NCI-H1417 treated with DMSO at 0.1 percent for 48 hours (cell line): Measurements from ENCODE around the gene RNU1-4.
"Not testable (repeated sequence)": the region's sequence is repeated elsewhere in the genome, so short reads cannot be mapped to it uniquely, and the experiment has no call there.

Experiments
- DNase-seq: peaks from one replicate; lab custom pipeline; 2025; lab: John Stamatoyannopoulos, UW

The RNU1-4 gene

DNA sequence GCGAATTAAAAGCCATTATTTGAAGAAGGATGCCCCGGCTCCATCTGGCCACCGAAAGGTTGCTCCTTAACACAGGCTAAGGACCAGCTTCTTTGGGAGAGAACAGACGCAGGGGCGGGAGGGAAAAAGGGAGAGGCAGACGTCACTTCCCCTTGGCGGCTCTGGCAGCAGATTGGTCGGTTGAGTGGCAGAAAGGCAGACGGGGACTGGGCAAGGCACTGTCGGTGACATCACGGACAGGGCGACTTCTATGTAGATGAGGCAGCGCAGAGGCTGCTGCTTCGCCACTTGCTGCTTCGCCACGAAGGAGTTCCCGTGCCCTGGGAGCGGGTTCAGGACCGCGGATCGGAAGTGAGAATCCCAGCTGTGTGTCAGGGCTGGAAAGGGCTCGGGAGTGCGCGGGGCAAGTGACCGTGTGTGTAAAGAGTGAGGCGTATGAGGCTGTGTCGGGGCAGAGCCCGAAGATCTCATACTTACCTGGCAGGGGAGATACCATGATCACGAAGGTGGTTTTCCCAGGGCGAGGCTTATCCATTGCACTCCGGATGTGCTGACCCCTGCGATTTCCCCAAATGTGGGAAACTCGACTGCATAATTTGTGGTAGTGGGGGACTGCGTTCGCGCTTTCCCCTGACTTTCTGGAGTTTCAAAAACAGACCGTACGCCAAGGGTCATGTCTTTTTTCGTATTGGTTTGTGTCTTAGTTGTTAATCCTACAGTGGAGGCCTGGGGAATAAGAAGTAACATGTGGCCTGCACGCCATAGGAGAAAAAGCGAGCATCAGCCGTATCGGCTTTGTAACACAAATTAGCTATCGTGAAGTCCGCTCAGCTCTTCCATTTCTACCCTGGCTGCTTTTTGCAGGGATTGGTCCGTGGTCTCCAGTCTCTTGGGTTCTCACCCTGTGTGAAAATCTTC, at the start of gene RNU1-4:
RNU1-4 (plus strand) TSS at position 470 of the 918 bp plus-strand sequence.
- DNase-seq, result not testable (repeated sequence)

DNA sequence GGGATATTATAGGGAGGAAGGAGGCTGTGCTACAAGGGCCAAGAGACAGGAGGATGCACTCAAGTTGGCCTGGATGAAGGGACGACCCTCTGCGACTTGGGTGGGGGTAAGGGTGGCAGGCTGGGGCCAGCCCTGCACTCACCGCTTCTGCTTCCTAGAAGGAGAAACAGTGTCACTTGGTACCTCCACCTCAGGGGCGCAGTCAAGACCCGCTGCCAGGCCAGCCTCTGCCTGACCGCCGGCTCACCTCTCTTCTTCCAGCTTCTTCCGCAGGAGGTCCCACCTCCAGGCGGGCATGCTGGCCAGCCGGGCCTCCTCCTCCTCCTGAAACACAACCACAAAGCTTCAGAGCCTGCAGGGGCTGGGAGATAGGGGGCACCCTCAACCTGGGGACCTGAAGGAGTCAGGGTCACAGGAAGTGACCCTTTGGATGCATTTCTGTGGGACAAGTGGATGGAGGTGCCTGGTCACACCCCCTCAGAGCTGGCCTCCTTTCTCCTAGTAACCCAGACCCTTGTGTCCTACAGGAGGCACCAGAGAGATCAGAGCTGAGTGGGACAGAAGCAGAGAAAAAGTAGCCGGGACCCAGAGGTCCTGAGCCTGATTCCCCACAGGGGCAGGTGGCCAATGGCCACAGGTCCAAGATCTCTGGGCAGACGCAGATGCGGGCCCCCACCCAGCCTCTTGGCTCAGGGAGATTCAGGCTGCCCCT, 49.2 kb upstream of the RNU1-4 start:
- DNase-seq, result not testable (repeated sequence)

DNA sequence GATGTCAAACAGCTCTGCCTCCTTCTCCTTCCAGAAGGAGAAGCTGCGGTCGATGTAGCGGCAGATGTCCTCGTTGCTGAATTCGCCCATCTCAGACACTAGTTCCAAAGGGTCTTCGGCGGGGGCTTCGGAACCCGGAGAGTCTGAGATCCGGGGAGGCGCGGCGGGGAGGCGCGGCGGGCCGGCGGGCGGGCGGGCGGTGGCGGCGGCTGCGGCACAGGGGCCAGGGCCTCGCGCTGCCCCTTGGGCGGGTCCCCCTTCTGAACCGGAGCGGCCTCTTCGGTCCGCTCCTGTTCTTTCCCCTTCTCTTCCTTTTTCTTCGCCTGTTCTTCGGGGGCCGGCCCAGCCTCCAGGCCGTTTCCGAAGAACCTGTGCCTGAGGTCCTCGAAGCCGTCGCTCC, 48.0 kb upstream of the RNU1-4 start:
- DNase-seq, result not testable (repeated sequence)

DNA sequence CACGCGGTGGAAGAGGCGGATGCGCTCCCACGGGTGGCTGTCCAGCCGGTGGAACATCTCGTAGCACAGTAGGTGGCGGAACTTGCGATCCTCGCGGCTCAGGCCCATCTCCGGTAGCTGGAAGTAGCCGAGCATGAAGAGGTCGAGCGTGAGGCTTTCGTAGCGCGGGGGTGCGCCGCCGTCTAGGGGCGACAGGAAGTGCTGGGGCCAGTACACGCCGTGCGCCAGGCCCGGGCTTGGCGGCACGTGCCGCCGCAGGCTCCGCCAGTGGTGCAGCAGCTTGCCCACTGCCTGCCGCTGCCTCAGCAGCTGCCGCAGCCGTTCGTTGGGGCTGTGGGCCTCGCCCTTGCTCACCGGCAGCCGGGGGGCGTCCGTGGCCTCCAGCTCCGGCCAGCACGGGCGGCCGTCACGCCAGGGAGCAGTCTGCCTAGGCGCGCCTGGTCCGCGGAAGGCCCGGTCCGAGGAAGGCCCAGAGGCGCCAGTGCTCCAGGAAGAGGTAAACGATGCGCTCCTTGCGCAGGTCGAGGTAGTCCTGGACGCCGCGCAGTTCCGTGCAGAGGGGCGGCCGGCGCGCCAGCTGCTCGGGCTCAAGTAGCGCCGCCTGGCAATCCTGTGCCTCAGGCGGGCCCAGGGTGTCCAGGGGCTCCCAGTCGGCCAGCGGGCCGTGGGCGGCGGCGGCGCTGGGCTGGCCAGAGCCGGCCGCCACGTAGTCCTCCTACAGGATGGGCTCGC, 47.4 kb upstream of the RNU1-4 start:
- DNase-seq, result not testable (repeated sequence)

DNA sequence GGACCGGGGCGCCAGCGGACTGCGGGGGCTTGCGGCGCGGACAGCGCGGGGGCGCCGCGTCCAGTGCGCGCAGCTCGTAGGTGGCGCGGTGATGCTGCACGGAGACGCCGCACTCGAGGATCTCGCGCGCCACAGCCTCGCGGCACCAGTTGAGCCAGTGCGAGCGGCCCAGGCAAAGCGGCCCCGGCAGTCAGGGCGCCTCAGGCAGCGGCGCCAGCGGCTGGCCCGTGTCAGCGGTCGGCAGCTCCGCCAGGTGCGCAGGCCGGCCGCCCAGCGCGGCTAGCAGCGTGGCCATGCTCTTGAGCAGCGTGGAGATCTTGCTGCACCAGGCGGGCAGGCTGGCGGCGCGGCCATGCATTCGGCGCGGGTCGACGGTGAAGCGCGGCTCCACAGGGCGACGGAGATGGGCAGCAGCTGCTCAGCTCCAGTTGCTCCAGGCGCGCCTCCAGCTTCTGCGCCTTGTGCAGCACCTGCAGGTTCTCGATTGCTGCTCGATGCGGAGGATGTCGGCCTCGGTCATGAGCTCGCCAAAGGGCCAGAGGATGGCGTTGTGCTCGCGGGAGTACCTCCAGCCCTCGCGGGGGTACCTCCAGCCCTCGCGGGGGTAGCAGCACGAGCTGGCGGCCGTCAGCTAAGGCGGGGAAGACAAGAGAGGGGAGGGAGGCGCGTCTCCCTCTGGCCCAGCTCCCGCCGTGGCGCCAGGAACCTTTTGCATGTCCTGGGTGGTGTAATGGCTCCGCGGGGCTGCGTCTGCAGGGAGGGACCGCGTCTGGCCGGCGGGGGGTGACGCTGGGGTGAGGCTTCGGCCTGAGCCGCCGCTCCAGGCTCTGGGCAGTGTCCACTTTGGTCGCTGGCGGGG, 46.6 kb upstream of the RNU1-4 start:
- DNase-seq, result not testable (repeated sequence)

DNA sequence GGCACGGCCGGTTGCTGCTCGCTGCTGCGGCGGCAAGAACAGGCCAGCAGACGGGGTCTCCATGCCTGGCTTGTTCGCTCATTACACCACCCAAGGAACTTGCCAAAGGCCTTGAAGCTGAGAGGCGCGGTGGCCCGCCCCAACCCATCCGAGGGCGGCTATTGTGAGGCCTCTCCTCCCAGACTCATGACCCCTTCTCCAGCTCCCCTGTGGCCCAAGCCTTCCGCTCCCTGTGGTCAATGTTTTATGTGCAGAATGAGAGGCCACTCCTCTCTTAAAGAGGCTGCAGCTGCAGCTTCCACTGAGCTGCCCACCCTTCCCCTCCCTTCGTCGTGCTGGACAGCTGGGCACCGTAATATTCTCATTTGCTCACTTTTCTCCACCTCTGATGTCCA, 46.0 kb upstream of the RNU1-4 start:
- not testable (repeated sequence) for DNase-seq

DNA sequence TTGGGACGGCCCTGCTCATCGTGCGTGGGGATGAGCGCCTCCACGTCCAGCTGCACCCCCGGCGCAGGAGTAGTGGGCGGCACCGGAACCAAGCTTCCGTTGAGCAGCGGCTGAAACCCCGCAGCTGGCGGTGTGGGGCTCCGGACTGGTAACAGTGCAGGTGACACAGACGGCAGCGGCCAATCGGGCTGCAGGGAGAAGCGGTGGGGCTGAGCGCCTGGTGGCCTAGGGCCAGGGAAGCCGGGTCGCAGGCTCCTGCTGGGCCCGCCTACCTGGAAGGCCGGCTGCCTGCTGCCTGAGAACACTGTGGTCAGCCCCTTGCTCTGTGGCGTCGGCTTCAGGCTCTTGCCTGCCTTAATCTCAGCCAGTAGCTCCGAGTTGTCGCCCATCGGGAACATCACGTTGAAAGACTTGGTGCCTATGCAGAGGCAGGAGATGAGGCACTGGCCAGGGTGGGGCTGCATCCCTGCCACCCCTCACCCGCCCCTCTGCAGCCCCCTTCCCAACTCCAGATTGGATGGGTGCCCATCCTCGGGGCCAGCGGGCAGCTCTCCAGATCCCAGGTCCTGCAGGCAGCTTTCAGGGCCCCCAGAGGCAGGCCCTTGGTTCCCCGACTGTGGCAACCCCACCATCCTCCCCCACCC, 43.7 kb upstream of the RNU1-4 start:
- not testable (repeated sequence) for DNase-seq

DNA sequence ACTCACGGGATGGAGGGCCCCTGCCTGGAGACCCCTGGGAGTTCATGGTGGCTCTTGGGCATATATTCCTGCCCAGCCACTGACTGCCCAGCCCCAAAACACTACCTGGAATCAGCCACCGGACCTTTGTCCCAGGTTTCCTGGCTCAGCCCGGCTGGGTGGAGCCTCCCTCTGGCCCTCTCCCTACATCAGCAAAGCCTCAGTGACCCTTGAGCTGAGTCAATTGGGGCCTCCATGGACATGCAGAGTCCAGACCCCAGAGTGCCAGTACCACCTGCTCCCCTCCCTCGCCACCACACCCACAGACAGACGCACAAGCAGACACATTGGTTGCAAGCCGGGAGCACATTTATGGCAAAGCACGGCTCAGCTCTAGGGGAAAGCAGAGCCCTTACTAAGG, 43.2 kb upstream of the RNU1-4 start:
- DNase-seq, result not testable (repeated sequence)

DNA sequence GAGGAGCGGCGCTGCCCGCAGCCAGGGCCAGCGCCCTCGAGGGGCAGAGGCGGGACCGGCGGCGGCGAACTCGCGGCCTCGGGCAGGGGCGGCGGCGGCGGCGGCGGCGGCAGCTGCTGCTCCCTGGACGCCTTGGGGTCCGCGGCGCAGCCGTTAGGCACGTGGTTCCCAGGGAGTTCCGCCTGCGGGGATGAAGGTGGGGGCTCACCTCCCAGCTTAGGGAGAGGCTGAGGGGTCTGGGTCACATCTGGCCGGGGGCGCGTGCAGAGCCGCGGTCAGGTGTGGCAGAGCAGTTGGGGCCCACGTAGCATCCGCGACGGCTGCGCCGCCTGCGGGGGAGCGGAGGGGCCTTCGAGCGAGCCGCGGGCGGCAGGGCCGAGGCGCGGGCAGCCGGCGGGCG, 40.9 kb upstream of the RNU1-4 start:
- not testable (repeated sequence) for DNase-seq

DNA sequence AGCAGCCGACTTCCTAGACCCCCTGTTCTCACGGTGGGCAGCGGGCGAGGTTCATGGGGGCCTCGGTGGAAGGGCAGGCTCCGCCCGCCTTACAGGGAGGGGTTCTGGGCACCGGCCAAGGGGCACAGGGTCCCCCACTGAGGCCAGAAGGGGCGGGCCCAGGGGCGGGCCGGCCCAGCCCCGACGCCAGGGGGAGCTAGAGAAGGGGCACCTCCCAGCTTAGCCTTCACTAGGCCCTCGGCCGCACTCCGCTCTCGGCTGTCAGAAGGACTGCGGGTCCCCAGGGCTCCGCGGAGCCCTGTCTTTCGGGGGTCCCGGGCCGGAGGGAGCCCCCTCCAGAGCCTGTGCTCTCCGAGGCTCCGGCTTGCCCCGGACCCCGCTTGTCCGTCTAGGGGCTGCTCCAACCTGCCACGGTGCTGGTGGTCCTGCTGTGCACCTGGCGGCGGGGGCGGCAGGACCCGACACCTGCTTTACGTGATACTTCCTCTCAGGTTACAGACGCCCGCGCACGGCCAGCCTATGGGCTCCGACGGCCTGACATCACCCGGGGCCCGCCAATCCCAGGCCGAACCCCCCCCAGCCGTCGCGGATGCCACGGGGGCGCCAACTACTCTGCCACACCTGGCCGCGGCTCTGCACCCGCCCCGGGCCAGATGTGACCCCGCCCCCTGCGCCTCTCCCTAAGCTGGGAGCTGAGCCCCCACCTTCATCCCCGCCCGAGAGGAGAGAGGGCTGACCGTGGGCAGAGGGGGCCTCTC, 40.0 kb upstream of the RNU1-4 start:
- not testable (repeated sequence) for DNase-seq

DNA sequence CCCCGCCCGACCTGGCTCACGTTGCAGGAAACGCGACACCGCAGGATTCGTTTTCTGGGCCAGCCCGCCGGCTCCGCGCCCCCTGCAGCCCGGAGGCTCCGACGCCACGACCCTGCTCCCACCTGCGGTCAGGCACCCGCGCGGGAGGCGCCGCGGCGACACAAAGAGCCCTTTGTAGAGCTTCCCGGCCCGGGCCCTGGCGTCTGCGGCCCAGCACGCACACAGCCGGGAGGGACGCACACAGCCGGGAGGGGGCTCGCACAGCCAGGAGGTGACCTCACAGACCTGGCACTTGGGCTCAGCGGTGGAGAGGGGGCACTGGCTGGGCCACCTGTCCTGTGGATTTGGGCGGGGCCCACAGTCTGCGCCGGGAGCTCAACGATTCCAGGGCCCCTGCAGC, 39.1 kb upstream of the RNU1-4 start:
- not testable (repeated sequence) for DNase-seq

DNA sequence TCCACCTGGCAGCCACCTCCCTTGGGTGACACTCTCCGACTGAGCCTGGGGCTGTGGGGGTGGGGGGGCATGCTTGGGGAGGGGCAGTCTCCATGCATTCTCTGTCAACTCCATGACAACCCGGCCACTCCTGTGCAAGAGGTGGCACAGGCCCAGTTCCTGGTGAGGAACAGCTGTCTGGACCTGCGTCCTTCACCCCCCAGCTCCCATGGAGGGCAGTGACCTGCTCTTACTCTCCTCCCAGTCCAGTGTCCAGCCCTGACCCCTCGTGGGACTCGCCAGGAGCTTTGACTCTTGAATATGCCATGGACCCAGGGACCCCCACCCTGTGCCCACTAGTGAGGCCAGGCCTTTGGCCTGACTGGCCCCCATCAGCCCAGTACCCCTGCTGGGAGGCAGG, 38.0 kb upstream of the RNU1-4 start:
- DNase-seq, result not testable (repeated sequence)

DNA sequence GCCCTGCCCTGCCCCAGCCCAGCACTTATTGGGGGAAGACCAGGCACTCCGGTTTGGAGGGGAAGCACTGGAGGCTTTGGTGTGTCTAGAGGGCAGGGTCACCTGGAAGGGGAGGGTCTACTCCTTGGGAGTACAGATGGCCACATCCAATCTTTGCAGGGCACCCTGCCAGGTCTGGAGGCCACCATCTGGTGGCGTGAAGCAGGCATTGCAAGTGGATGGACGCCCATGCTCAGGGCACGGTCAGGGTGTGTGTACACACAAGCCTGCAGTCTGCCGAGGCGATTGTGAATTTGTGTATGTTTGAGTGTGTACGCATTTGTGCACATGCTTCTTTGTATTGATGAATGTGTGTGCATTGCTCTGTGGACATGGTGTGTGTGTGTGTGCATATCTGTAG, 37.2 kb upstream of the RNU1-4 start:
- DNase-seq, result not testable (repeated sequence)

DNA sequence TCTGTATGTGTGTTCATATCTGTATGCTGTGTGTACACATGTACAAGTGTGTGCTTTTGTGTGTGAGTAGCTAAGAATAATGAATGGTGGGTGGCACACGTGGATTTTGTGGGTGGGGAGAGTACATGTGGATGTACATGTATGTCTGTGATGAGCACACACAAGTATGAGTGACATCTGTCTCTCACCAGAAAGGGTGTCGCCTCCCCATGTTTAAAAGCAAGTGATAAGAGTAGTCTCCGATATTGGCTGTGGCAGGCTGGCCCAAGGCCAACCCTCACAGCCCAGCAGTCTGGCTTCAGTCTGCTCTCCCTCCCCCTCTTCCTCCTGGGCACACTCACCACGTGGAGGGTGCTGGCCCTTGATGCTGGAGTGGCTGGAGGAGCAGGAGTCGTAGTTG, 36.7 kb upstream of the RNU1-4 start:
- DNase-seq, result not testable (repeated sequence)

DNA sequence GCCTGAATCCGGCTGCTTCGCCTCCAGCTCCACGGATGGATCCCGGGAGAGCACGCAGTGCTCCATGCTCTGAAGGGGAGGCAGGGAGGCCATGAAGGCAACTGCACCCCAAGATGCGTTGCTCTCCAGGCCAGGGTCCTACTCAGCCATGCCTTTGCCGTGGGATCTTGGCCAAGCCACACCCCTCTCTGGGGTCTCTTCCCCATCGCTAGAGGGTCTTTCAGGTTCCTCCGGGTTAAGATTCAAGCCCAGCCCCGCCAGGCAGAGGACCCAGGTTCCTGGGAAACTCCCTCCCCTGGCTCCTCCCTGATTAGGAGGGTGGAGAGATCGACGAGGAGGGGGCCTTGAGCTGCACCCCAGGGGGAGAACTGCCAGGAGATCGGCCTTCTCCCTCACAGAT, 36.2 kb upstream of the RNU1-4 start:
- DNase-seq, result not testable (repeated sequence)

DNA sequence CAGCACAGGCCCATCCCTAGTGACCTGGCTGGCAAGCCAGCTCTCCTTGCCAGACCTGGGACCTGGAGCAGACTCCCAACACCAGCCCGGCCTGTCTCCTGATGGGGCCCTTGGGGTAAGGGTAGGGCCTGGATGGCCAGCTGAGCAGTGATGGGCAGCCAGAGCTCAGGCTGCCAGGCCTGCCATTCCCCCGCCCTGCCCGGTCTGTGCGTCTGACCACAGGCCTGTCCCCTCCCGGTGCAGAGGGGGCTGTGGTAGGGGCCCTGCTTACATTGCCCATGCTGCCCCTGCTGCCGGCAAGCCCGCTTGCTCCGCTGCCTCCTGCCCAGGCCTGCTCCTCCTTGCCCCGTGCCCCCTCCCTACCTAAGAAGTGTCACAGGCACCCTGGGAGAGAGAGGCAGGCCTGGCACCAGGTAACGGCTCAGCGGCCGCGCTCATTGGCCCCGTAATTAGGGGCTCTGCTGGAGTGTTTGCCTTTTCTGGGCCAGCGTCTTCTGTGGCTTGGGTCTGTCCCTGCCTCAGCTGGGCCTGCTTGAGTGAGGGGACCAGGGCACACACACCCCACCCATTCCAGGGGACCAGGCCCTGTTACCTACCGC, 35.7 kb upstream of the RNU1-4 start:
- DNase-seq, result not testable (repeated sequence)

DNA sequence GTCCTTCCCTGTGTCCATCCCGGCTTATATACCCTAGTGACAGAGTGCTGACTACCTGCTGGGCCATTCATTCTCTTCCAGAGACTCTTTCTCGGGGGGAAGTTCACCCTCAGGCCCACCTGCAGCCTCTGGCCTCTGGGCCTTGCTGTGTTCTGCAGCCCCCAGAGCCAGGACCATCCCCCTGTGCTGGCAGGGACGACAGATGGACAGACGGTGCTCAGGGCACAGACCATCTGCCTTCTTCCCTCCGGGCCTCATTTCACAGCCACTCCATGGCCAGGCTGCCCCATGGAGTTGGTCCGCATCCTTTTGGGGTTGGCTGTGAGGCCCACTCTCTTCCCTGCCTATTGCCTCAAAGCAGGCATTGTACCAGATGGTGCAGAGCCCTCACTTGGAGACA, 34.0 kb upstream of the RNU1-4 start:
- DNase-seq, result not testable (repeated sequence)

DNA sequence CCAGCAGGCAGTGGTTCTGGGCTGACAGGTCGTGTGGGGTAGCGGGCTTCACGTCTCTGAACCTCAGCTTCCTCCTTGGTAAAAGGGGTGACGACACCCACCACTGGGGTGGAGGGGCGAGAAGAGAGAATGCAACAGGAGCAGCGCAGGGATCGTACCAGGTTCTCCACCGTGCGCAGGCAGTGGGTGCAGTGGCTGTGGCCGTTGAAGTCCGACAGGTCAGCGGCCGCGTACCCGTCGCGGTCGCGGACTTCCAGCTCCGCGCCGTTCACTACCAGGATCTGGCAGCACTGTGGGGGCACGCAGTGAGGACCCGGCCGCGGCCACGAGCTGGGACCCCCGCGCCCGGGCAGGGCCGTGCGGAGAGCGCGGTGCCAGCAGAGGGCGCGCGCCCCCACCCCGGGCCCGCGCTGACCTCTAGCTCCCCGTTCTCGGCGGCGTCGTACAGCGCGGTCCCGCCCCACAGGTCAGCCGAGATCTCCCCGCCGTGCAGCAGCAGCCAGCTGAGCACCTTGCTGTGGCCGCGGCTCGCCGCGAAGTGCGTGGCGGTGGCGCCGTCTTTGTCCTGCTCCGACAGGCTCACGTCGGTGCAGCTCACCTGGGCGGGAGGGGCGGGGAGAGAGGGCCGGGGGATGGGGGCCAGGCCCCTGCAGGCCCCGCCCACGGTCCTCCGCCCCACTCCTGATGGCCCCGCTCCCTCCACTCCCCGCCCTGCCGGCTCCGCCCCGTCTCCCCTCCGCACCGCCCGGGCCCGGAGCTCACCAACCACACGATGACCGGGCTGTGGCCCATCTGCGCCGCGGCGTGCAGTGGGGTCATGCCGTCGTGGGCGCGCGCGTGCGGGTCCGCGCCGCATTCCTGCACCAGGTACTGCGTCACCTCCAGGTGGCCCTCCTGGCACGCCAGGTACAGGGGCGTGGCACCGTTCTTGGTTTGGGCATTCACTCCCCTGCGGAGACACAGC, 32.9 kb upstream of the RNU1-4 start:
- not testable (repeated sequence) for DNase-seq
